ENCODE results near the gene GTPBP2. TPM values are rescaled to one million over a fixed set of nuclear protein-coding genes. Genes with fewer than 3 reads are reported as not detected.

Gene GTPBP2
- total RNA-seq, 4 donors from 2014 or later: 23.7 to 67.6 (median 31.5) TPM

- WGBS: 1% methylated on average over 20 of the region's 25 CpGs
- no peaks in the 10 kb centered on the region for H3K9me3 ChIP-seq
- H3K27ac ChIP-seq: peak overlapping the region; percentile 92
- H3K4me1 ChIP-seq: peaks cover 26% of the 10 kb centered on the region
- TF ChIP-seq EP300 (IDR thresholded peaks at IDR 0.05) (no peak), POLR2A (IDR thresholded peaks at IDR 0.05) (no peak), POLR2AphosphoS5 (IDR thresholded peaks at IDR 0.05) (no peak)
- TF ChIP-seq, protein P1, sequence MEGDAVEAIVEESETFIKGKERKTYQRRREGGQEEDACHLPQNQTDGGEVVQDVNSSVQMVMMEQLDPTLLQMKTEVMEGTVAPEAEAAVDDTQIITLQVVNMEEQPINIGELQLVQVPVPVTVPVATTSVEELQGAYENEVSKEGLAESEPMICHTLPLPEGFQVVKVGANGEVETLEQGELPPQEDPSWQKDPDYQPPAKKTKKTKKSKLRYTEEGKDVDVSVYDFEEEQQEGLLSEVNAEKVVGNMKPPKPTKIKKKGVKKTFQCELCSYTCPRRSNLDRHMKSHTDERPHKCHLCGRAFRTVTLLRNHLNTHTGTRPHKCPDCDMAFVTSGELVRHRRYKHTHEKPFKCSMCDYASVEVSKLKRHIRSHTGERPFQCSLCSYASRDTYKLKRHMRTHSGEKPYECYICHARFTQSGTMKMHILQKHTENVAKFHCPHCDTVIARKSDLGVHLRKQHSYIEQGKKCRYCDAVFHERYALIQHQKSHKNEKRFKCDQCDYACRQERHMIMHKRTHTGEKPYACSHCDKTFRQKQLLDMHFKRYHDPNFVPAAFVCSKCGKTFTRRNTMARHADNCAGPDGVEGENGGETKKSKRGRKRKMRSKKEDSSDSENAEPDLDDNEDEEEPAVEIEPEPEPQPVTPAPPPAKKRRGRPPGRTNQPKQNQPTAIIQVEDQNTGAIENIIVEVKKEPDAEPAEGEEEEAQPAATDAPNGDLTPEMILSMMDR (IDR thresholded peaks at IDR 0.05): no peak
- H3K36me3 ChIP-seq: peaks cover 28% of the 10 kb centered on the region
- DNase-seq (ENCODE audit: low spot score in 2 of 2): peak in 1 of 2 donors; percentile 86
- no peaks in the 10 kb centered on the region for H3K27me3 ChIP-seq
- peak overlapping the region; percentile 70 for H3K4me3 ChIP-seq
Observed at GRCh38 chr6:43628393-43629103, 516 bp downstream of the GTPBP2 start.

DNA sequence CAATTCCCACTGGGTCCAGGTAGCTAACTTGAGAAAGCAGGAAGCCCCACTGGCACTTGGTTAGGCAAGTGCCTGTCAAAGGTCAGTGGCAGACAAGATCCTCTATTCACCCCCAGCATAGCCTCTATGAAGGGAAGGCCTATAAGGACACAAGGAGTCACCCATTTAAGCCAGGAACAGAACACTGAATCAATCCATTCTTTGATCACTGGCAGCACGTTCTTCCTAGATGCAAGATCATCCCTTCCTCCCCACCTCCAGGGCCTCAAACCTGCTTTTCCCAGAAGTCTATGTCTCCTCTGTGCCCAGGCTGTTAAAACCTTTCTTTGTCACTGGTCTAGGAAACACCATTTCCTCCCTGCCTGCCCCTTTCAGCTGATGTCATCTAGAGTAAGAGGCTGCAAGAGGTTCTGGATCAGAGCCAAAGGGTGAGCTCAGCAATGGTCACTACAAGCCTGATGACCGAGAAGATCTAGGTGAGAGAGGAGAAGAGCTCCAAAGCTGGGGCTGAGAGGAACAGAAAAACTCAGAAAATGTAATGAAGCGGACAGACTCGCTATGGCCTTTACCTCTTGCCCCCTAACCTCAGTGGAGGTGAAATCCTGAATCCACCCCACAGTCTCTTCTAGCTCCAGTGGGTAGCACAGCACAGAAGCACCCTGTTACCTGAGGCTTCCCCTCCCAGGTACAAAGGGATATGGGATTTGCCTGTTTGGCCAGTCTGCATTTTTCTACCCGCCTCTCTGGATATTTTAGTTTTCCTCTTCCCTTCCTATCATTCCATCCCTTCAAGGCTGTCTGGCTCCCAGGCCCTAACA is 1.8 kb downstream of the GTPBP2 start:
- no peaks in the 10 kb centered on the region for H3K9me3 ChIP-seq
- H3K27me3 ChIP-seq: no peaks in the 10 kb centered on the region
- H3K27ac ChIP-seq: peak overlapping the region; percentile 3
- H3K36me3 ChIP-seq: peaks cover 41% of the 10 kb centered on the region
- no peak overlapping the region for H3K4me3 ChIP-seq
- WGBS: 63% methylated on average over 5 of the region's 5 CpGs
- TF ChIP-seq POLR2A (IDR thresholded peaks at IDR 0.05) (no peak), POLR2AphosphoS5 (IDR thresholded peaks at IDR 0.05) (no peak), EP300 (IDR thresholded peaks at IDR 0.05) (no peak)
- TF ChIP-seq, protein P1 (IDR thresholded peaks at IDR 0.05): no peak
- peak; percentile 80 to 82 for DNase-seq (ENCODE audit: low spot score in 2 of 2)
- H3K4me1 ChIP-seq: peaks cover 26% of the 10 kb centered on the region

- H3K4me1 ChIP-seq: peaks cover 24% of the 10 kb centered on the region
- H3K27ac ChIP-seq: no peak overlapping the region
- 95% methylated on average over 16 of the region's 16 CpGs for WGBS
- no peaks in the 10 kb centered on the region for H3K27me3 ChIP-seq
- peak in 1 of 2 donors; percentile 78 for DNase-seq (ENCODE audit: low spot score in 2 of 2)
- no peaks in the 10 kb centered on the region for H3K9me3 ChIP-seq
- TF ChIP-seq, protein P1 (IDR thresholded peaks at IDR 0.05): no peak
- H3K4me3 ChIP-seq: no peak overlapping the region
- H3K36me3 ChIP-seq: peaks cover 58% of the 10 kb centered on the region
Observed at GRCh38 chr6:43625393-43625992, 3.6 kb downstream of the GTPBP2 start.

- no peaks in the 10 kb centered on the region for H3K9me3 ChIP-seq
- WGBS: 77% methylated on average over 7 of the region's 7 CpGs
- H3K4me3 ChIP-seq: no peak overlapping the region
- H3K27me3 ChIP-seq: no peaks in the 10 kb centered on the region
- no peak overlapping the region for H3K27ac ChIP-seq
- H3K36me3 ChIP-seq: peaks cover 65% of the 10 kb centered on the region
- no peak for TF ChIP-seq EP300 (IDR thresholded peaks at IDR 0.05)
- H3K4me1 ChIP-seq: peaks cover 19% of the 10 kb centered on the region
- peak in 1 of 2 donors; percentile 56 for DNase-seq (ENCODE audit: low spot score in 2 of 2)
Observed at GRCh38 chr6:43624786-43625288, 4.2 kb downstream of the GTPBP2 start.

DNA sequence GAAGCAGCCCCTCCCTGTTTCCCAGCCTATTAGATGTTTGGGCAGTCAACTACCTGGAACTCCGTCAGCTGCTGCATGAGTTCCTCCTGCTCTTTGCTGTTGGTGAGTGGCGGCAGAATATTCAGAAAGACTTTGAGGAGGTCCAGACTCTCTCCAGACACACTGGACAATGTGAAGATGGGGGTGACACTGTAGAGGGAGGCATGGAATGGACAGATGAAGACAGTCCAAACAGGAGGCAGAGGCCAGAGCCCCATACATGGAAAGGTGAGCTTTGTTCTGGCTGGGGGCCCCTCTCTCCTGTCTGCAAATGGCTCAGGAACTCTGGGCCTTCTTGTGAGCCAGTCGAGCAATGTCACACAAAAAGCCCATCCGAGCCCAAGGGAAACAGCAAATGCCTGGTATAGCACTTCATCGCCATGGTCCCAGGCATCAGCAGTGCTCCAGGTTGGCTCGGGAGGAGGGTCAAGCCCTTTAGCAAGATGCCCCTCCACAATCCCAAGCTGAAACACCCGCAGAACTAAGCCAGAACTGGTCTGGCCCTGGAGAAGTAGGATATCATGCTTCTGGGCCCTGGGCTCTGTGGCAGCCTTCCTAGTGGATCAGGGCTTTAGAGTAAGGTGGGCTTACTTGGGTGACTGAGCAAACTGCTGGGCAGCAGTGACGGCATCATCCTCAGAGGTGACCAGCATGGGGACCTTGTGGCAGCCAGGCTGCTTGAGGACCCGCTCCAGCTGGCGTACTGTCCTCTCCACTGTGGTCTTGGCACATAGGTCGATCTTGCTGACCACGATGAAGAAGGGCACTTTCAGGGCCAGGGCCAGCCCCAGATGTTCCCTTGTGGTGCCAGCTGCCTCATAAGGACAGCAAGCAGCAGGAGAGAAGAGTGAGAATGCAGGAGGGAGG is 4.9 kb downstream of the GTPBP2 start:
- peak; percentile 9 to 58 for DNase-seq (ENCODE audit: low spot score in 2 of 2)
- no peaks in the 10 kb centered on the region for H3K27me3 ChIP-seq
- H3K4me3 ChIP-seq: no peak overlapping the region
- H3K9me3 ChIP-seq: no peaks in the 10 kb centered on the region
- no peak overlapping the region for H3K27ac ChIP-seq
- peaks cover 70% of the 10 kb centered on the region for H3K36me3 ChIP-seq
- TF ChIP-seq POLR2AphosphoS5 (IDR thresholded peaks at IDR 0.05) (no peak), POLR2A (IDR thresholded peaks at IDR 0.05) (no peak), EP300 (IDR thresholded peaks at IDR 0.05) (no peak)
- TF ChIP-seq, protein P1 (IDR thresholded peaks at IDR 0.05): no peak
- WGBS: 89% methylated on average over 11 of the region's 12 CpGs
- peaks cover 19% of the 10 kb centered on the region for H3K4me1 ChIP-seq
